GF-D8 (cell line): Measurements from ENCODE around the gene CTNNA1.
"Not testable (repeated sequence)": the region's sequence is repeated elsewhere in the genome, so short reads cannot be mapped to it uniquely, and the experiment has no call there.

Experiments used
- DNase-seq: peaks from one replicate; lab custom pipeline; 2025; lab: John Stamatoyannopoulos, UW

Gene CTNNA1

GRCh38 chr5:138898299-138898698 lies 145.1 kb downstream of the CTNNA1 start:
- DNase-seq = no peak

DNA sequence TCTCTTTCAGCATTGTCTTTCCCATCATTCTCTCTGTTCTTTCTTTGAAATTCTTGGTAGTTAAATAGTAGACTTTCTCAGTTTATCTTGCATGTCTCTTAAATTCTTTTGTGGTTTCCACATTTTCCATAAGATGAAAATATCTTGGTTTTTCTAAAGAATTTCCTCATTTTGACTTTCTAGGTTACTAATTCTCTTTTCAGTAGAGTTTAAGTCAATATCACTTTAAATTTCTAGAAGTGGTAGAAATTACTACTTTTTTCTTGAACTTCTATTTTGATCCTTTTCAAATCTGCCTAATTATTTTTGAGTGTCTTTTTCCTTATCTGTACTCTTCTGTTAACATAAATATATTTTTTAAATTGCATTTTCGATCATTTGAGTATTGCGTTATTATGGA lies 145.5 kb downstream of the CTNNA1 start:
- no peak for DNase-seq

GRCh38 chr5:138900281-138900965 lies 147.2 kb downstream of the CTNNA1 start:
- no peak for DNase-seq

DNA sequence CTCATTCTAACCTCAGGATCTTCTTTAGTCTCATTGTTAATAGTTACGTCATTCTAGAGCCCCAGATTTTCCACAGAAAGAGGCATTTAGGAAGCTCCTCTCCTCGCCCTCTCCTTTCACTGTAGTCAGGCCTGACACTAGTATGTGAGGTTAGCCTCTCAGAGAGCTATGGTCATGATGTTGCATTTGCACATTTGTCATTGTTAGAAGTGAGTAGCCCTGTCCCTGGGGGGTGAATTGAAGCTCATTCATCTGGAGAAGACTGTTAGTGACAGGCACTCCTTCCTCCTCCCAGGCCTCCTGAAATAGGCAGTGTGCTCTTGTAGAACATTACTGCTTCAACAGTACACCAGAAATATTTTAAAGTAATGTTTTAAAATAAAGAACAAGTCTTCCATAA lies 148.5 kb downstream of the CTNNA1 start:
- DNase-seq = no peak

DNA sequence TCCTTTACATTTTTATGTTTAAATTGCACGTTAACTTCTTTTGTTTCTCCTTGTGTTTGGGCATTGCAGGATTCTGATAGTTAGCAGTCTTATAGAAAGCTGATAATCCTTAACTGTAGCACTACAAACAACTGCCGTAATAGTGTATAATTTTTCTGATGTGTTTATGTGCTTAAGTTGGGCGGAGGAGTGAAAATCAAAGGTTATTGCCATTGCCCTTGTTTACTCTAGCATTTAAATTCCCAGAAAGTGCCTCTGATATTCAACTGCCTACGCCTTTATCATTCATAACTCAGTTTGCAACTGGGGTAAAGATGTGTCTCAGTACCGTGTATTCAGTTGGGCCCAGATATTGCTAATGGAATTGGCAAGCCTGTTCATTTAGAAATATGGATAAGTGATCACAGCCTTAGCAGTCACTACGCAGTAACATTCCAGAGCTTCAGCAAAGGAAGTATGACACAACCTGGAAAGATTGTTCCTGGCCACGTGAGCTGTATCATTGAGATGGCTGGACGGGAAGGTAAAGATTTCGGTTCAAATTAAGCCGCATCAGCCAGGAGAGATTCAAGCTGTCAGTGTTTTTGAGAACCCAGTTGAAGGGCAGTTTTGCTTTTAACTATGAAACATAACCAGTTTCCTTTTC lies 150.0 kb downstream of the CTNNA1 start:
- DNase-seq = no peak

- DNase-seq = no peak
These were observed 152.3 kb downstream of the CTNNA1 start for GRCh38 chr5:138905541-138905940.

- DNase-seq = no peak
These were observed 156.5 kb downstream of the CTNNA1 start for GRCh38 chr5:138909734-138910133.

DNA sequence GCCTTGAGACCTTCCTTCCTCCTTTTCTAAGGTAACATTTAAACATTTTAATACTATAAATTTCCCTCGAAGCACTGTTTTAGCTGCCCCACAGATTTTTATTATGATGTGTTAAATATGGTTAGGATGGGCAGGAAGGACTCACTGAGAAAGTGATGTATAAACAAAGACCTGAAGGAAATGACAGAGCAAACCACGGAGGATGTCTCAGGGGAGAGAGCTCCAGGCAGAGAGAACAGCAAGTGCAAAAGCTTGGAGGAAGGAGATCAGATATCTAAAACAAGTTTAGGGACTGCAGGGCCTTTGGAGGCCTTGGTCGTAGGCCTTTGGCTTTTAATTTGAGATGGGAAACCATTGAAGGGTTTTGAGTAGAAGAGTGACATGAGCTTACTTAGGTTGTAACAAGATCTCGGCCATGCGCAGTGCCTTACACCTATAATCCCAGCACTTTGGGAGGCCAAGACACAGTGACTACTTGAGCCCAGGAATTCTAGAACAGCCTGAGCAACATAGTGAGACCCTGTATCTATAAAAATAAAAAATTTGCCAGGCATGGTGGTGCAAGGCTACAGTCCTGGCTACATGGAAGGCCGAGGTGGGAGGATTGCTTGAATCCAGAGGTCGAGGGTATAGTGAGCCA lies 157.4 kb downstream of the CTNNA1 start:
- DNase-seq = no peak

GRCh38 chr5:138911441-138911840 lies 158.2 kb downstream of the CTNNA1 start:
- DNase-seq = no peak

DNA sequence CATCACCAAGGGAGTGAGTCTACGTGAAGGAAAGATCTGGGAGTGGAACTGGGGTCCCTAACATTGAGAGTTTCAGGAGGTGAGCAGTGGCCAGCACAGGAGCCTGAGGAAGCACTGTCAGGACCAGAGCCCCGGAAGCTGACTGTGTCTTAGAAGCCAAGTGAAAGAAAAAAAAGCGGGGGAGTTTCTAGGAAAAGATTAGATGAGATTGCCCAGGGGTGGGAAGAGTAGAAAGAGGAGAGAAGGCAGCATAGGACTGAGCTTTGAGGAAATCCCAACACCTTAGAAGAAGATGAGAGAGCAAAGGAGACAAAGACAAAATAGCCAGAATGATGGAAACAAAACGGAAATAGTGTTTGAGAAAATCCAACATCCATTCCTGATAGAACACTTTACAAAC lies 158.9 kb downstream of the CTNNA1 start:
- no peak for DNase-seq

DNA sequence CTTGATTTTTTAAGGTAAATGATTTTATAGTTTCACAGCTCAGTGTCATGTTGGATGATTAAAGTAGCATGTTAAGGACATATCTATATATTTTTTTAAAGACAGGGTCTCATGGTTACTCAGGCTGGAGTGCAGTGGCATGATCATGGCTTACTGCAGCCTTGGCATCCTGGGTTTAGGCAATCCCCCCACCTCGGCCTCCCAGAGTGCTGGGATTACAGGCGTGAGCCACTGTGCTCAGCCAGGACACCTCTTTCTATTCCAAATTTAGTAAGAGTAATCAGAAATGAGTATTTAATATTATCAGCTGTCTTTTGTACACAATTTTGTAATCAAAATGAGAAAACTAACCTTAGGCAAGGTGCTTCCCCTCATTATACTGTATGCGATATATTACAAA lies 160.5 kb downstream of the CTNNA1 start:
- DNase-seq = no peak

DNA sequence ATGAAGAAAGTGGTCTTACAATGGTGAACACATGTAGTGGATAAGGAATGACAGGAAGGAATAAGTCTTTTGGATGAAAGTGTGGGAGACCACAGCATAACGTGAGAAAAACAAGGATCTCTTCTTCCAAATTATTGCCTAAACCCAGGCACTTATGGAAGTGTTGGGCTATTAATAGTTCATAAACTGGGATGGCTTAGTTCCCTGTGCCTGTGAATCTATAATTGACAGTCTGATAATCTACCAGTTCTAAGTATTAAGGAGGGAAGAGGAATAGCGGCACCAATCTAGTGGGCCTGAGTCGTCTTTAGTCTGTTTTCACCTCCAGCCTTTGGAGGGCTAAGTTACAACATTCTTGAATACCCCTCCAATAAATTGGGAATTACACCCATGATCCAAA lies 161.1 kb downstream of the CTNNA1 start:
- no peak for DNase-seq

- DNase-seq = no peak
These were observed 165.5 kb downstream of the CTNNA1 start for GRCh38 chr5:138918686-138919085.

DNA sequence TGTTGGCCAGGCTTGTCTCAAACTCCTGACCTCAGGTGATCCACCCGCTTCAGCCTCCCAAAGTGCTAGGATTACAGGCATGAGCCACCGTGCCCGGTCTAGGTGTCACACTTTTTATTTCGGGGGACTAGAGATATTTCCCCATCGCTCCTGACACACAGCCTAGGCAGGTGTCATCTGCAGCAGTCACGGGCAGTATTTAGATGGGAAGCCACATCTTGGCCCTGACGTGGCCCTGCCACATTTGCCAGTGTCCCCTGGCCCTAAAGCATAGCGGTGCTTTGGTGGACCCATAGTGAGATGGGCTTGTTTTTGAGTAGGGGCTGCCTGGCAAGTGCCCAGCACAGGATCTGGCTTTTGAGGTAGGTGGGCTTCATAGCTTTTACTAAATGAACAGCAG lies 167.0 kb downstream of the CTNNA1 start:
- no peak for DNase-seq

DNA sequence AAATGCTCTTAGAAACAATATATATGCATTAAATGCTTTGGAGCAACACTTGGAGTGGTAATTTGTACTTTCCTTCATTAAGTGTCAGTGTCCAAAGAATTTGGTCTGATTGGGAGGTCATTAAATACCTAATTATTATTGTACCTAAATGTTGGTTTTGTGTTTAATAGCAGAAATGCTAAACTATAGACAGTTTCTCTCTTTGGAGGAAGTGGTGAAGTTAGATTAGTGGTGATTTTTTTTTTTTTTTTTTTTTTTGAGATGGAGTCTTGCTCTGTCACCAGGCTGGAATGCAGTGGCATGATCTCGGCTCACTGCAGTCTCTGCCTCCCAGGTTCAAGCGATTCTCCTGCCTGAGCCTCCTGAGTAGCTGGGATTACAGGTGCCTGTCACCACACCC lies 168.1 kb downstream of the CTNNA1 start:
- not testable (repeated sequence) for DNase-seq

GRCh38 chr5:138922494-138922893 lies 169.3 kb downstream of the CTNNA1 start:
- no peak for DNase-seq

- DNase-seq = no peak
These were observed 171.9 kb downstream of the CTNNA1 start for GRCh38 chr5:138925090-138925635.

GRCh38 chr5:138926257-138926656 lies 173.0 kb downstream of the CTNNA1 start:
- DNase-seq = no peak

DNA sequence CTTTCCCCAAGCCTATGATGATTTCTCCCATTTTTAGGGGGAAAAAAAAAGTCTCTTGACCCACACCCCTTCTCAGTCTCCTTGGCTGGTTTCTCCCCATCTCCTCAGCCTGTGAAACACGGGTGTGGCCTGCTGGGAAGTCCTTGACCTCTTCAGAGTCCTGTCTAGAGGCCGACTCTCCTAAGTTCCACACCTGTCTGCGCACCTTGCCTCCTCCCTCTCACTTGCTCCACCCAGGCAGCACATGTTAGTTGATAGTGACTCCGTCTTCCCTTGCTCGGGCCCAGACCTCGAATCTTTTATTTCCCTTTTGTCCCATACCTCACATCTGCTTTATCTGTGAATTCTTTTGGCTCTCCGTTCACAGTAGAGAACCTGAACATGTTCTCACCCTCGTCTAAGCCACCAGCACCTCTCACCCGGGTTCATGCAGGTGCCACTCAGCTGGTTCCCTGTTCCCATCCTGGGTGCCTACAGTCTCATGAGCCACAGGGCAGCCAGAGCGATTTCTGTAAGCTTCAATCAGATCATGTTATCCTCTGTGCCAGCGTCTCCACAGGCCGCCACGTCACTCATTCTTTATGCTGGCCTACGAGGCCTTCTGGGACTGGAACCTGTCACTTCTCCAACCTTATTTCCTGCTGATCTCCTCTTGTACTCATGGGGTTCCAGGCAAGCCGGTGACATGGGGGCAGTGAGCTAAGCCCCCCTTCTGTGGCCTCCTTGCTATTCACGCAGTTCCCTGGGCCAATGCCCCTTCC lies 173.6 kb downstream of the CTNNA1 start:
- DNase-seq = no peak

GRCh38 chr5:138927544-138927943 lies 174.3 kb downstream of the CTNNA1 start:
- no peak for DNase-seq

DNA sequence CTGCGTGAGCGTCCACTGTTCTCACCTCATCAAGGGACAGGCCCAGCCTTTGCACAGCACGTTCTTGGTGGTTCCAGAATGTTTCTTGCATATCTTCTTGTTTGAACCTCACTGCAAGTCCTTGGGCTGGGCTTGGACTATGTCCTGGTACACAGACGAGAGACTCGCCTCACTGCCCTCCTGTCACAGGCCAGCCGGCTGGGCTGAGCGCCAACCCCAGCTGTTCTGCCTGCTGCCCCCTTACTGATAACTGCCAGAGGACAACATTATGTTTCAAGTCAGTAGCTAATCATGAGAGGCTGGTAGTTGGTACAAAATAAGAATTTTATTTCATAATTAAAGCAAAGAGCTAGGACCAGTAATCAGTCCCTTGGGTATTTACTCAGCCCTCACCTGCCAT lies 174.8 kb downstream of the CTNNA1 start:
- DNase-seq = no peak

- no peak for DNase-seq
These were observed 176.3 kb downstream of the CTNNA1 start for GRCh38 chr5:138929571-138929955.
